Activated T-cell treated with anti-CD3 and anti-CD28 coated beads, Interleukin-2, amount 50 U/mL, for 1 hour (primary cell): Measurements from ENCODE around the gene WASF3.

Experiments
- DNase-seq: peaks from one replicate; pipeline ENCODE4 v3.0.0-alpha.2; 2020

Gene WASF3

GRCh38 chr13:26646603-26647002 lies 89.1 kb downstream of the WASF3 start:
- DNase-seq = no peak

- no peak for DNase-seq
Observed at GRCh38 chr13:26651234-26651633, 93.8 kb downstream of the WASF3 start.

- no peak for DNase-seq
Observed at GRCh38 chr13:26653310-26653709, 95.8 kb downstream of the WASF3 start.

DNA sequence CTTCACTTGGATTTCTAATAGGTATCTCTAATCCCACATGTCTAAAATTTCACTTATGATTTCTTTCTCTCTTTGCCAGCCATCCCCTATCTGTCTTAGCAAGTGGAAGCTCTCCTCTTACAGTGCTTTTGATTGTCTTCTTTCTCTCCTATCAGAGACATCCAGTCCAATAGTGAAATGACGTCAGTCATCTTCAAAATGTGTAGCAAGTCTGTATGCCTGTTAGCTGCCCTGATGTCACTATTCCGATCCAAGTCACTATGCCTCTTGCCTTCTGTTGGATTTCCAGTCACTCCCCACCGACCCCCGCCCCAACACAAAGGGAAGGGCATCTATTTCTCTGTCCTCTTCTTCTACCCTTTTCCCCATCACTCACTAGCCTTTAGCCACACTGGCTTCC lies 96.4 kb downstream of the WASF3 start:
- no peak for DNase-seq

GRCh38 chr13:26656919-26657318 lies 99.4 kb downstream of the WASF3 start:
- DNase-seq = no peak

DNA sequence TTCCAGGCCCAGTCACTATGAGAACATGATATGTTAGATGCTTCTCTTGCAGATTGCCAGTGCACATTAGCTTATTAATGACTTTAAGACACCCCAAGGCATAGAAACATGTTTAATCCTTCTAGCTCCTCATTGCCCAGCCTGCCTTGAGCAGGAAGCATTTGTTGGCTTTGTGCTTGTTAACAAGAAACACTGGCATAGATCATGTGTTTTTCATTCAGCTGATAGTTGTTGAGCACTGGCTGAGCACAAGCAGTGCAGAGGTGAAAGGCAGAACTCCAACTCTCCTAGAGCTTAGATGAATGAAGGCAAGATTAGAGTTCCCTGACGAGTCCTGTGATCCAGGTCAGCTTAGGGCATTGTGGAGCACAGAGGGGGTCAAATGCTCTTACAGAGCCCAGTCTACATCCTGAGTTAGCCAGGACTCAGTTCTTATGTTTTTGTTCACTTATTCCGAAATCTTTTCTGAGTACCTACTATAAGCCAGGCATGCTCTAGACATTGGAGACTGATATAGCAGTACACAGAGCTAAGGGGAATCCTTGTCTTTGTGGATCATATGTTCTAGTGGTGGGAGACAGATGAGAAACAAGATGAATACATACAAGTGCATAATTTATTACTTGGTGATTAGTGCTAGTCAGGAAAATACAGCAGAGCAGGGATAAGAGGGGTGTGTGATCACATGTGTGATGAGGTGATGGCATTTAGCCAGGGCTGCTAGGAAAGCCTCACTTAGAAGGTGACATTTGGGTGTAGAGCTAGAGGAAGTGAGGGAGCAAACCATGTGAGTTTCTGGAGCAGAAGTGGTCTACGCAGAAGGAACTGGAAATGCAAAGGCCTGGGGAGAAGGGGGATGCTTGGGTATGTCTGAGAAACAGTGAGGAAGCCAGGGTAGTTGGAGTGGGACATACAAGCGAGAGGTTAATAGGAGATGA lies 101.2 kb downstream of the WASF3 start:
- no peak for DNase-seq

DNA sequence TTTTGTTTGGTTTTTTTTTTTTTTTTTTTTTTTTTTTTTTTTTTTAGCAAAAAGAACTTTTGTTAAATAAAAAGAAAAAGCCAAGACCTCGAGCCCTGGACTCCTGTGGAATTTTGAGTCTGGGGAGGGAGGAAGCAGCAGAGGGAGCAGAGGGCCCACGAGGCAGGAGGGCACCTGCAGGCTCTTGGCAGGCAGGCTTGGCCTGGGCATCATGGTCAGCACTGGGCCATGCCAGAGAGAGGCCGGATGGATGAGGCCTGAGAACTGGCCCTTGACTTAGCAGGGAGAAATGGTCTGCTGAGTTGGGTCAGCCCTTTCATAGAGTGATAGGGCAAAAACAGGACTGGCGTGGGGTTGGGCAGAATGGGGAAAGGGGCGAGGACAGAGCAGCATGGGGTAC lies 102.7 kb downstream of the WASF3 start:
- no peak for DNase-seq

GRCh38 chr13:26660766-26661165 lies 103.3 kb downstream of the WASF3 start:
- DNase-seq = no peak

DNA sequence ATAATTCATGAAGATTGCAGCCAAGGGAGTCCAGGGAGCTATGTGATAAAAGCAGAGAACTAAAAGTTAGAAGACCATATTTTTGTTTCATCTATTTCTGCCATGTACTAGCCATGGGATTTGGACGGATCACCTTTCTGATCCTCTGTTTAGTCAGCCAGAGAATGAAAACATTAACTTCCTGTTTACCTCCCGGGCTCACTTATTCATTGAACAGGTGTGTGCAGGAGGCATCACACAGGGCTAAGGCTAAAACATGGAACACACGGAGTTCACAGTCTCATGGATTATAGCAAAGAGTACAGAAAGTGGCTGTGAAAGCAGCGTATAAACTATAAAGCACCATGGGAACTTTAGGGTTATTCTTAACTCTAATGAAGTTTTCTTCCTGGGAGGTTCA lies 106.3 kb downstream of the WASF3 start:
- DNase-seq = no peak

DNA sequence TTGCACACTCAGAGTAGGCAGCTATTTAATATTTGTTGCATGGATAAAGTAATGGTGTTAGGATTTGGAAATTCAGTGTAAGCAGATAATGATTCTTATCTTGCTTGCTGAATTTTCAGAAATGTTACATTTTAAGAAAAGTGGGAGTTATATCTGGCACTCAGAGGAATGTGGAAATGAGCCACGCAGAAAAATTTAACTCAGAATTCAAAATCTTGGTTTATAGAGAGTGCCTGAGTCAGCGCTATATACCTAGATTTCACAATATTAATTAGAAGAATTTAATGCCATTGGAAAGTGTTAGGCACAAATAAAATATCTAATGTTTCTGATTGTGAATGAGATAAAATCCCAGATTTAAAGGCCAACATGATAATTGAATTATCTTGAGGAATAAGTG lies 106.8 kb downstream of the WASF3 start:
- no peak for DNase-seq

DNA sequence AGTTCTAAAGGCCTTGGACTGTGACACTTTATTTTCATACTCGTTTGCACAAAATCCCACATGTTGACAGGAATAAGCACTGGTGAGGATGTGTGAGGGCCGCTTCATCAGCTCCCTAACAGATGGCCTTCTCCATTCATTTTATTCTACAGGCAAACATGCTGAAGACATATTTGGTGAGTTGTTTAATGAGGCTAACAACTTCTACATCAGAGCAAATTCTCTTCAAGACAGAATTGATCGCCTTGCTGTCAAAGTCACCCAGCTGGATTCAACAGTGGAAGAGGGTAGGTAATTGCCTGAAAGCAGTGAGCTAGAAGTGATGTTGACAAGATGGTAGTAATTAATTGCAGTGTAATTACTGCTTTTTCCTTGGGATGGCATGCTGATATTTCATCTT lies 107.4 kb downstream of the WASF3 start:
- DNase-seq = no peak

DNA sequence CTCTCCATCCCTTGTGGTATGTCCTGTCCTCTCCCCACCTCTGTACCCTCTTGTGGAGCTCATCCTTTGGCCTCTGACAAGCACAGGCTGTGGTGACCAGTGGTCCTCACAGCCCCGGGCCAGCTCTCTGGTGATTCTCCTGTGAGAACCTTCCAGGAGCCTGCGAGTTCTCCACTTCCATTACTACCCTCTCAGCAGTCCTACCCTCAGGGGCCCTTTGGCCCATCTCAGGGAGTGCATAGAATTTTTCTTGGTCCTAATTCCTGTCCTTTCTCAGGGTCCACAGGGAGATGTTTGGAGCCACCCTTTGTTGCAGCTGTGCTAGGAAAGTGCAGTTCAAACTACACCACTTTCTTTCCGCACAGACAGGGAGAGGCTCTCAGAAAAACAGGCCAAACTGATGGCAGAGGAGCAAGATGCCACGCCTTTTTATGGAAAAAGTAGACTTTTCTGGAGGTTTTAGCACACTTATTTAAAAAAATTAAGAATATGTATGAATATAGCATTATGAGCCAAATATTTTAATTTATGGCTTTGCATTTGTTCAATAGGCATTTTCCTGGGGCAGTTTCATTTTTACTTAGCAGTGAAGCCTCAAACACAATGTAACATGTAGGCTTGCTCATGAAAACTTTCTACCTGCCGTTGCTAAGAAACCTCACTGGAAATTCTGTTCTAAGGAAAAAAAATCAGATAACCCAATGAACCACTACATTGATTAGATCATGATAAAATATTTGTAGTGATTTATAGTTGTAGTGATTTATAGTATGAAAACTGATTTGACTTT lies 111.1 kb downstream of the WASF3 start:
- DNase-seq = no peak

DNA sequence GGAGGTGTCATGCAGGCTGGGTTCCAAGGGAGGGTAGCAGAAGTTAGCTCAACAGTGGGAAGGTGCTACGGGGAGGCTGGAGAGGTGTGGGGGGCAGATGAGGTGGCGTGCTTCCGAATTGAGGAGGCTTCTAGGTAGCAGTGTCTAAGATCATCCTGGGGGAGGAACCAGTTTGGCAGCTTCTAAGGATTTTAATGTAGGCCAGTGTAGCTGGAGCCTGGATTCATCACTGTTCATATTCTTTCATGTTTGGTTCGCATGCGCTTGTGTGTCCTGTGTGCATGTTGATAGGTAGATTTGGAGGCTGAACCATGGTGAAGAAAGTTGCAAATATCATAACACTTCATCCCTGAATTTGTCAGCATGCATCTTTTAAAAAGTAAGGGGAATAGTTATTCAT lies 116.4 kb downstream of the WASF3 start:
- no peak for DNase-seq

DNA sequence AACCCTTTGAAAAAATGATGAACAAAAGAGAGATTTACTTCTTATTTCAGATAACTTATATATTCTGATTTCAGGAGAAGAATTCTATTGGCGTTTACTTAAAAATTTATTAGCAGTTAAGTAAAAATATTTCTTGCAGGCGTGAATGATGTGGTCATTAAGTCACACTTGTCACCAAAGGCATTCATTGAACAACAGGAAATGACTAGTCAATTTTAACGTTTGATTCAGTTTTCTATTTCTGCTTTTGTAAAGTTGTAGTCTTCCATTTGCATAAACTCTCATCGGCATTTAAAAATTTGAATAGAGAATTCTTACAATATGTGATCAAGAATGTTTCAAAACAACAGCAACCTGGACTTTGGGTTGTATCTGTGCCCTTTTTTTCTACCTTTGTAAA lies 119.7 kb downstream of the WASF3 start:
- no peak for DNase-seq

GRCh38 chr13:26678330-26678729 lies 120.8 kb downstream of the WASF3 start:
- DNase-seq = no peak

GRCh38 chr13:26678796-26679195 lies 121.3 kb downstream of the WASF3 start:
- no peak for DNase-seq

GRCh38 chr13:26679411-26680122 lies 122.1 kb downstream of the WASF3 start:
- DNase-seq = no peak

- DNase-seq = no peak
Observed at GRCh38 chr13:26680123-26680450, 122.6 kb downstream of the WASF3 start.

GRCh38 chr13:26680572-26680971 lies 123.1 kb downstream of the WASF3 start:
- no peak for DNase-seq

DNA sequence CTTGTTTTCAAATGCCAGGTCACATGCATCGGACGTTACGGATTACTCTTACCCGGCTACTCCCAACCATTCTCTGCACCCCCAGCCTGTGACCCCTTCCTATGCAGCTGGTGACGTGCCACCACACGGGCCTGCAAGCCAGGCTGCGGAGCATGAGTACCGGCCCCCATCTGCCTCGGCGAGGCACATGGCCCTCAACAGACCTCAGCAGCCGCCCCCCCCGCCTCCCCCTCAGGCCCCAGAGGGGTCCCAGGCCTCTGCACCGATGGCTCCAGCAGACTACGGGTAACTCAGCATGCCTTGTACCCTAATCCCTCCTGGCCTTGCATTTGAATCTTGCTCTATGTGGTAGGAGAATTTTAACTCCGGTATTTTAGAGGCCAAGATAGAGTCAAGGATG lies 123.6 kb downstream of the WASF3 start:
- no peak for DNase-seq

GRCh38 chr13:26682606-26683005 lies 125.1 kb downstream of the WASF3 start:
- no peak for DNase-seq

DNA sequence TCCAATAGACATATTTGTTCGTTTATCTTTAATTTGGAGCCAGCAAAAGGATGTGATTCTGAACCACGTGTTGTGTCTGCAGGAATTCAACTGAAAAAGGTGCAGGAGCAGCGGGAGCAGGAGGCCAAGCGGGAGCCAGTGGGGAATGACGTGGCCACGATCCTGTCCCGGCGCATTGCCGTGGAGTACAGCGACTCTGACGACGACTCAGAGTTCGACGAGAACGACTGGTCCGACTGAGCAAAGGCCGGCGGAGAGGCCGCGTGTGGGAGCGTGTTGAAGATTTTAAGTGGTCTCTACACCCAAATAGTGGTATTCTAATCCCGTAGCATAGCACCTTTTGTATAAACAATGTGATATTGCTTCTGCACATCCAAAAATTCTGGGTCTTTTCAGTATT lies 128.1 kb downstream of the WASF3 start:
- DNase-seq = no peak

GRCh38 chr13:26686285-26686684 lies 128.8 kb downstream of the WASF3 start:
- DNase-seq = no peak

GRCh38 chr13:26688286-26688685 lies 130.8 kb downstream of the WASF3 start:
- no peak for DNase-seq
